GM10266 (cell line): ENCODE measurements around the gene STAMBPL1.

Experiments
- DNase-seq: peaks from one replicate; pipeline ENCODE4 v3.0.0; 2012; ENCODE audit errors: extremely low spot score
- TF ChIP-seq, protein P1 (sequence below): IDR thresholded peaks from 2 replicates; pipeline ENCODE4 v1.5.1; 2012; ENCODE audit warnings: mild to moderate bottlenecking, low read depth; ENCODE audit not compliant: control insufficient read depth, insufficient read depth; ENCODE audit errors: missing control alignments

The STAMBPL1 gene

GRCh38 chr10:88883448-88883809 is 3.4 kb downstream of the STAMBPL1 start:
- no peak for DNase-seq
- TF ChIP-seq, protein P1, sequence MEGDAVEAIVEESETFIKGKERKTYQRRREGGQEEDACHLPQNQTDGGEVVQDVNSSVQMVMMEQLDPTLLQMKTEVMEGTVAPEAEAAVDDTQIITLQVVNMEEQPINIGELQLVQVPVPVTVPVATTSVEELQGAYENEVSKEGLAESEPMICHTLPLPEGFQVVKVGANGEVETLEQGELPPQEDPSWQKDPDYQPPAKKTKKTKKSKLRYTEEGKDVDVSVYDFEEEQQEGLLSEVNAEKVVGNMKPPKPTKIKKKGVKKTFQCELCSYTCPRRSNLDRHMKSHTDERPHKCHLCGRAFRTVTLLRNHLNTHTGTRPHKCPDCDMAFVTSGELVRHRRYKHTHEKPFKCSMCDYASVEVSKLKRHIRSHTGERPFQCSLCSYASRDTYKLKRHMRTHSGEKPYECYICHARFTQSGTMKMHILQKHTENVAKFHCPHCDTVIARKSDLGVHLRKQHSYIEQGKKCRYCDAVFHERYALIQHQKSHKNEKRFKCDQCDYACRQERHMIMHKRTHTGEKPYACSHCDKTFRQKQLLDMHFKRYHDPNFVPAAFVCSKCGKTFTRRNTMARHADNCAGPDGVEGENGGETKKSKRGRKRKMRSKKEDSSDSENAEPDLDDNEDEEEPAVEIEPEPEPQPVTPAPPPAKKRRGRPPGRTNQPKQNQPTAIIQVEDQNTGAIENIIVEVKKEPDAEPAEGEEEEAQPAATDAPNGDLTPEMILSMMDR: no peak

GRCh38 chr10:88886557-88886956 is 6.5 kb downstream of the STAMBPL1 start:
- TF ChIP-seq, protein P1: no peak
- DNase-seq: peak; percentile 37

DNA sequence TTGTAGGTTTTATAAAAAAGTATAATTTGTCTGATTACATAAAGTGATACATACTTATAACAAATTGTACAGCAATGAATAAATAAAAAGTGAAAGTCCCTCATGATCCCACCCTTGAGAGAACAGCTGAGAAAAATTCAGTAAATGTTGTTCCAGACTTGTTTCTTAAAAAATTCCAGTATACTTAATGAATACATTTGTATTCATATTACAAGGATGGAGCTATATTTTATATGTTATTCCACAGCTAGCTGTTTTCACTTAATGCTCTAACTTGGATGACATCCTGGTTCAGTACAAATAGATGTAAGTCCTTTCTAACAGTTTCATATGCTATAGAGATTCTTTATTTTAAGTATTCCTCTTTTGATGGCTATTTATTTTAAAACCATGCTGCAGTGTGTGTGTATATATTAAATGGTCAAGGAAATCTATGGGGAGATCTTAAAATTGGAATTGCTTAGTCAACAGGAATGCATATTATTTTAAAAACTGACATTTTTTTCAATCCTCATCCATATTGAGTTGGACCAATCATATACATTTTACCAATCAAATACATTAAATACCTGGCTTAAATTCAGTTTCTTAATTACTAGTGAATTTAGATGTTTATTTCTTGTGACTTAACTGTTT is 8.9 kb downstream of the STAMBPL1 start:
- no peak for DNase-seq
- TF ChIP-seq, protein P1: no peak

- TF ChIP-seq, protein P1: no peak
- DNase-seq: peak; percentile 38
Measured at GRCh38 chr10:88889559-88890337, 9.7 kb downstream of the STAMBPL1 start.

GRCh38 chr10:88890681-88891381 is 10.8 kb downstream of the STAMBPL1 start:
- TF ChIP-seq, protein P1: no peak
- no peak for DNase-seq

- no peak for DNase-seq
- TF ChIP-seq, protein P1: no peak
Measured at GRCh38 chr10:88892222-88892967, 12.3 kb downstream of the STAMBPL1 start.
